Neural progenitor cell (in vitro differentiated cells): ENCODE results near the gene NOVA1.

Source experiments
- CTCF ChIP-seq: fragments of 200-600 bp; sonication (generic); IDR thresholded peaks from 2 replicates; pipeline ENCODE4 v1.5.1; 2017; ENCODE audit warnings: antibody characterized with exemption, mild to moderate bottlenecking
- EZH2 ChIP-seq: fragments of 200-600 bp; sonication (generic); IDR thresholded peaks from 2 replicates; pipeline ENCODE4 v1.6.1; 2017; ENCODE audit warnings: antibody characterized with exemption, mild to moderate bottlenecking, moderate library complexity
- EZH2phosphoT487 ChIP-seq: fragments of 200-600 bp; sonication (generic); IDR thresholded peaks from 2 replicates; pipeline ENCODE4 v1.6.1; 2017; ENCODE audit warnings: antibody characterized with exemption

- no peak for TF ChIP-seq CTCF
- no peak for TF ChIP-seq EZH2
- TF ChIP-seq EZH2phosphoT487 = no peak
Measured at GRCh38 chr14:26605602-26606001, 7.8 kb upstream of the NOVA1 start.
